ENCODE results near the gene PCGF2. TPM values are rescaled to one million over a fixed set of nuclear protein-coding genes. Genes with fewer than 3 reads are reported as not detected.

The PCGF2 gene
- total RNA-seq, 2 experiments from 2014 or later: 12.8 to 47.3 TPM

- Histone ChIP-seq H3K79me2 (ENCODE audit: insufficient read depth, low read depth, low read length) (no peaks in the 10 kb centered on the region), H3K9me3 (ENCODE audit: low read length) (no peaks in the 10 kb centered on the region), H3K4me1 (ENCODE audit: insufficient read depth, low read length, poor library complexity, severe bottlenecking) (peaks cover 70% of the 10 kb centered on the region), H4K20me1 (ENCODE audit: insufficient read depth, low read length) (peaks cover 12% of the 10 kb centered on the region; the same call in 1 of the 2 replicates), H3K4me3 (ENCODE audit: low read depth, low read length, poor library complexity, severe bottlenecking) (no peak overlapping the region), H3K36me3 (ENCODE audit: insufficient read depth, low read length) (peaks cover 44% of the 10 kb centered on the region), H3K9me2 (ENCODE audit: insufficient read depth, low read length) (no peaks in the 10 kb centered on the region), H3K27ac (ENCODE audit: low read depth, low read length, poor library complexity, severe bottlenecking) (peak overlapping the region; percentile 24), H3K4me2 (ENCODE audit: low read length) (peak overlapping the region; percentile 76; the same call in 1 of the 2 replicates), H2AFZ (ENCODE audit: low read length) (no peak overlapping the region)
- BruUV-seq (replicated peaks): no TSS peak
- CTCF ChIA-PET (ENCODE audit: unreplicated experiment): no interaction called here
- intact Hi-C loops (cut with micrococcal nuclease; ENCODE audit: unreplicated experiment): no loop called here
- POLR2A ChIA-PET: no interaction called here
- DNase-seq (ENCODE audit: low spot score): no peak
- TF ChIP-seq CTCF (conservative IDR thresholded peaks at IDR 0.05; ENCODE audit: low read length): 0 out of 2 replicates have a peak, but pooled peaks have one; percentile 8
- no peak for TF ChIP-seq EZH2phosphoT487 (IDR thresholded peaks at IDR 0.05; ENCODE audit: borderline replicate concordance, low read depth, low read length)
These were observed 15.5 kb downstream of the PCGF2 start for GRCh38 chr17:38732376-38733281.

GRCh38 chr17:38731526-38732294 lies 16.4 kb downstream of the PCGF2 start:
- Histone ChIP-seq H3K4me1 (ENCODE audit: insufficient read depth, low read length, poor library complexity, severe bottlenecking) (peaks cover 79% of the 10 kb centered on the region), H3K4me2 (ENCODE audit: low read length) (peak overlapping the region; percentile 76)

More at GRCh38 chr17:38731526-38732294, 16.4 kb downstream of the PCGF2 start:
- no peaks in the 10 kb centered on the region for H3K9me2 ChIP-seq (ENCODE audit: insufficient read depth, low read length)
- H3K9me3 ChIP-seq (ENCODE audit: low read length): no peaks in the 10 kb centered on the region
- intact Hi-C loops (cut with micrococcal nuclease; ENCODE audit: unreplicated experiment): no loop called here
- TF ChIP-seq EZH2phosphoT487 (IDR thresholded peaks at IDR 0.05; ENCODE audit: borderline replicate concordance, low read depth, low read length) (no peak), CTCF (conservative IDR thresholded peaks at IDR 0.05; ENCODE audit: low read length) (no peak)
- CTCF ChIA-PET (ENCODE audit: unreplicated experiment): no interaction called here
- peaks cover 12% of the 10 kb centered on the region; the same call in 1 of the 2 replicates for H4K20me1 ChIP-seq (ENCODE audit: insufficient read depth, low read length)
- DNase-seq (ENCODE audit: low spot score): no peak
- POLR2A ChIA-PET: interaction anchor here (0.5 to 1.5 kb wide), 4 partner anchors 14 to 188 kb away, joined by 3 to 4 read pairs (median 4); no protein-coding TSS in a partner anchor
- peak overlapping the region; percentile 39 for H3K27ac ChIP-seq (ENCODE audit: low read depth, low read length, poor library complexity, severe bottlenecking)
- no peaks in the 10 kb centered on the region for H3K79me2 ChIP-seq (ENCODE audit: insufficient read depth, low read depth, low read length)
- no peak overlapping the region for H2AFZ ChIP-seq (ENCODE audit: low read length)
- peaks cover 42% of the 10 kb centered on the region for H3K36me3 ChIP-seq (ENCODE audit: insufficient read depth, low read length)
- H3K4me3 ChIP-seq (ENCODE audit: low read depth, low read length, poor library complexity, severe bottlenecking): peak overlapping the region; percentile 82
- no TSS peak for BruUV-seq (replicated peaks)
